ENCODE results near the gene RASA2.

The RASA2 gene

DNA sequence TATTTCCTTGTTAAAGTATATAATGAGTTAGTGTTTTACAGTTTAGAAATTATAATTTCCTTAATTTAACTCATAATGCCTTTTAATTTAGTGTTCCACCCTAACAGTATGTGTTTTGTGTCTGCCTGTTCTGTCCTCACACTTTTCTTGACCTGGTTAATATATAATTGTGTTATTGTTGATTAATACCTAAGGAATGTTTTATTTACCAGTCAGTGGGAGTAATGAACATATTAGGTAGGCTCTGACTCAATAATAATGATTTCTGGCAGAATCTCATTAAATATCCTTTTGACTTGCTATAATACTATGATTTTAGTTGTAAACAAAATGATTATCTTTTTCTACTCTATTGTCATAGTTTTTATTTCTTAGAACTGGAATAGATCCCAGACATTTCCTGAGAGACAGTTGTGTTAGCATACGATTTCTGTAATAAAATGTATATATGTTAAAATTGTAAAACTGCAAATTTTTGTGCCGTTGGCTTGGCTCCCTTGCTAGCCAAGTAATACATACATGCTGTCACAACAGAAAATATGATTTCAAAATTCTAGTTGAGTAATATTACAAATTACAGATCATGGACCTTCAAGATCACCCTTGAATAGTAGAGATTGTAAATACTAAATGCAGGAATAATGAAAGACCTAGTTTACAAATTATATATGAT lies 51.9 kb downstream of the RASA2 start:
- no peak for DNase-seq

DNA sequence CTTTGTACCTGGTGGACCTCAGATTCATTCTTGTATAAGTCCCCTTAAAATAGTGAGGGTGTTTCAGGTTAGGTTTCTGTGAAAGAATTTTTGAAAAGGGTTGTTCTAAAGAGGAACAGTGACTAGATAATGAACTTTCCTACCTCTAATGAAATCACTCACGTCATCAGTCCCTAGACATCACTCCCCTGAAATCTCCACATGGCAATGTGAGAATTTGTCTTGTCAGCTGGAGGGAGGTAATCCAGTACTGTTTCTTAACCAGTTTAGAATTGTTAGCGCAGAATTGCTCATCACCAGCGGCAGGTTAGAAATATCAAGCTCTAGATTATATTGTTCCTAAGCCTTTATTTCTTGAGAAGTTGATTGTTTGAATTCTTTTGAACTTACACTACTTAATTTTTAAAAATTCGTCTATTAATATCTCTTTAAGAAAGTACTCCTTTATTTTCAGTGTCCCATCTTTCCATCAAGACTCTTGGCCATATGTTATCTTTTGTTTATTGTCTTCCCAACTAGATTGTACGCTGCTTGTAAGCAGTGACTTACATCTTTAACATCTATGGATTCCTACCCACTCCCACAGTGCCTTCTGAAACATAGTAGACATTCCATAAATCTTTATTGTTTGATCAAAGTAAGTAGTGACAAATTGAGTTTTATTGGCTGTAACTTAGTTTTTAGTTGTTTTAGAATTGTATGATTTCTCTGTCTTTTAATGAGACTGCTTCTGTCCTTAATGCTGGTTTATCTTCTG lies 52.8 kb downstream of the RASA2 start:
- DNase-seq: no peak

- no peak for DNase-seq
Observed at GRCh38 chr3:141540531-141540930, 53.7 kb downstream of the RASA2 start.

GRCh38 chr3:141542202-141542969 lies 55.6 kb downstream of the RASA2 start:
- DNase-seq: no peak

DNA sequence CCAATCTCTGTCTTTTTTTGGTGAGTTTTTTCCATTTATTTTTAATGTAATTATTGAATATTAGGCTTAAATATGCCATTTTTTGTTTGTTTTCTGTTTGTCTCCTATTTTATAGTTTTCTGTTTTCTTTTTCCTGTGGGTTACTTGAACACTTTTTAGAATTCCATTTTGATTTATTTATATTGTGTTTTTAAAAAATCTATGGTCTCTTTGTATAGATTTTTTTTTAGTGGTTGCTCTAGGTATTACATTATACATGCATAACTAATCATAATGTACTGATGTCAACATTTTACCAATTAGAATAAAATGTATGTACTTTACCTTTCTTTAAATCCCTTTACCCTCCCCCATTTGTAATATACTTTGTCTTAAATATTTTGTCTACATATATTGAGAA lies 56.2 kb downstream of the RASA2 start:
- DNase-seq: no peak

DNA sequence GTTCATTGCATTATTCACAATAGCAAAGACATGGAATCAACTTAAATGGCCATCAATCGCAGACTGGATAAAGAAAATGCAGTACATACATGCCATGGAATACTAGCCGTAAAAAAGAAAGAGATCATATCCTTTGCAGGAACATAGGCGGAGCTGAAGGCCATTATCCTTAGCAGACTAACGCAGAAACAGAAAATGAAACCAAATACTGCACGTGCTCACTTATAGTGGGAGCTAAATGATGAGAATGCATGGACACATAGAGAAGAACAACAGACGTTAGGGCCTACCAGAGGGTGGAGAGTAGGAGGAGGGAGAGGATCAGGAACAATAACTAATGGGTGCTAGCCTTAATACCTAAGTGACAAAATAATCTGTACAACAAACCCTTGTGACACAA lies 57.9 kb downstream of the RASA2 start:
- DNase-seq: no peak

DNA sequence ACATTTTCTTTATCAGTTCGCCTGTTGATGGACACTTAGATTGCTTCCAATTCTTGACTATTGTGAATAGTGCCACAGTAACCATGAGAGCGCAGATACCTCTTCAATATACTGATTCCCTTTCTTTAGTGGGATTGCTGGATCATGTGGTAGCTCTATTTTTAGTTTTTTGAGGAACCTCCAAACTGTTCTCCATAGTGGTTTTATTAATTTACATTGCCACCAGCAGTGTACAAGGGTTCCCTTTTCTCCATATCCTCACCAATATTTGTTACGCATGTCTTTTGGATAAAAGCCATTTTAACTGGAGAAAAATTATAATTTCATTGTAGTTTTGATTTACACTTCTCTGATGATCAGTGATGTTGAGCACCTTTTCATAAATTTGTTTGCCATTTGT lies 59.3 kb downstream of the RASA2 start:
- no peak for DNase-seq

DNA sequence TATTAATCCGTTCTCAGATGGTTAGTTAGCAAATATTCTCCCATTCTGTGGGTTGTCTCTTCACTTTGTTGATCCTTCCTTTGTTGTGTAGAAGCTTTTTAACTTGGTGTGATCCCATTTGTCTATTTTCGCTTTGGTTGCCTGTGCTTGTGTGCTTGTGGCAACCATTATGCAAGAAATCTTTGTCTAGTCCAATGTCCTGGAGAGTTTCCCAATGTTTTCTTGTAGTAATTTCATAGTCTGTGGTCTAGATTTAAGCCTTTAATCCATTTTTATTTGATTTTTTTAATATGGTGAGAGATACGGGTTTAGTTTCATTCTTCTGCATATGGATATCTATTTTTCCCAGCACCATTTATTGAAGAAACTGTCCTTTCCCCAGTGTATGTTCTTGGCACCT lies 59.8 kb downstream of the RASA2 start:
- no peak for DNase-seq

DNA sequence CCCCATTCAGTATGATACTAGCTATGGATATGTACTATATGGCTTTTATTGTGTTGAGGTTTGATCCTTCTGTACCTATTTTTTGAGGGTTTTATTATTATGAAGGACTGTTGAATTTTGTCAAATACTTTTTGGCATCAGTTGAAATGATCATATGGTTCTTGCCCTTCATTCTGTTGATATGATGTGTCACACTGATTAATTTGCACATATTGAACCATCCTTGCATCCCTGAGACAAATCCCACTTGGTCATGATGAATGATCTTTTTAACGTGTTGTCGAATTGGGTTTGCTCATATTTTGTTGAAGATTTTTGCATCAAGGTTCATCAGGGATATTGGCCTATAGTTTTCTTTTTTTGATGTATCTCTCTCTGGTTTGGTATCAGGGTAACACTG lies 61.0 kb downstream of the RASA2 start:
- DNase-seq: no peak

GRCh38 chr3:141550926-141551665 lies 64.3 kb downstream of the RASA2 start:
- DNase-seq: no peak

- DNase-seq: no peak
Observed at GRCh38 chr3:141552440-141552991, 65.7 kb downstream of the RASA2 start.

- DNase-seq: no peak
Observed at GRCh38 chr3:141553055-141553454, 66.2 kb downstream of the RASA2 start.

DNA sequence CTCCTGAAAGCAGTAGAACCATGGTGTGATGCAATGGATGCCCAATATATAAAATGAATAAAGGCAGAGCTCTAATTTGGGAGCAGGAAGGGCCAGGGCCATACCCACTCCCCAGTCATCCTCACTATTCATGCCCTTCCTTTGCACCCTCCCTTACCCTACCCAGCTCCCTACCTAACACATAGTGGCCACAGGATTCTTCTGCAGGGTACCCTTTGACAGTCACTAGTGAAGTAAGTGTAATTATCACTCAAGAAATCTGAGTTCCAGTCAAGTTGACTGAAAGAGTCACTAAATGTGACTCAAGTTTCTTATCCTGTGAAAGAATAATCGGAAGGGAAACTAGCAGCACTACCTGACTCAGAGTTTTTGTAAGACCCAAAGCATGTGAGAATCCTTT lies 69.2 kb downstream of the RASA2 start:
- no peak for DNase-seq

DNA sequence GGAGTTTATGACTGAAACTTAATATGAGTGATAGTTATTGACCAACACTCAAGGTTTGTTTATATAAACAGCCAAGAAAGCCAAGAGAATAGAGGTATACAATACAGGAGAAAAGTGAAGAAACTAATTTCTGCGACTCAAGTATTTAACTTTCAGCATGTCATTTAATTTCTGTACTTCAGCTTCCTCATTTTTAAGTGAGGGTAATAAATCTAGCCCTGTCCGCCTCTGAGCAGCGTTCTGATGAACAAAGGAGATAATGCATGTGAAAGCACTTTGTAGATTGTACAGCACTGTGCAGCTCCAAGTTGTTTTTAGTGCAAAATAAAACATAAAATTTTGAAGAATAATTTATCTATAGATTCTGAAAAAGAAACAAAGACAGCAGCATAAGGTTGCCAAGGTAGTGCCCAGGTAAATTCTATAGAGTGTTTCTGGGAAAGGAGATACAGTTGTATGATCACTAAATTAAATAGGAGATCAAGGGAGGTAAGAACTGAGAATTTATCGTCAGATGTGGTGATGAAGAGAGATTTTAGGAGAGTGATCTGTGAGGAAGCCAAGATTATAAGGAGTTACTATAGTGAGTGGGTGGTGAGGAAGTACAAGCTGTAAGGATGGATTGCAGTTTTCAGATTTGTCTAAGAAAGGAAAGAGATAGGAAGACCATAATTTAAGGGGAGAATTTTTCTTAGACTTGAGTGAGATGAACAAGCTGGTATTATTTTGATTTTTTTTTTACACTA lies 71.3 kb downstream of the RASA2 start:
- DNase-seq: no peak

DNA sequence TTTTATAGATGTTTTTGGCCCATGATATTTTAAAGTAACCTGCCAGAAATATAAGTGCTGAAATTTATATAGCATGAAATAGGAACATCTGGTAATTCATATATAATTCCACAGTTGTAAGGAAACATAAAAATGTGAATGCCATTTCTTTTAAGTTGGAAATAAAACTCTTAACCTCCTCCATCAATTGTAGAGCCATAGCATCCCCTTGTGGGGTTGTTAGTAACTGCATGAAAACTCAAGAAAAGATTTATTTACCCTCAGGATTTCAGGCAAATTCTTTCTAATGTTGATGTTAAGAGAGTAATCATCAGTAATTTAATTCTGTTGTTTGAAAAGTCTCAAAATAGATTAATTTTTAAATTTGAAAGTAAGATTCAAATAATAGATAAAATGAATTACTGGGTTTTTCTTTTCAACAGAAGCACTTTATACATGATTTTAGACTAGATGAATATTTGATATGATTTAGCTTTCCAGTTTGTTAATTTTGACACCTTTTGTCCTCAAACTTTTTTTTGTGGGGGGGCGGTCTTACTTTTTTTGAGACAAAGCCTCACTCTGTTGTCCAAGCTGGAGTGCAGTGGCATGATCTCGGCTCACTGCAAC lies 74.7 kb downstream of the RASA2 start:
- DNase-seq: peak; percentile 39 to 63

DNA sequence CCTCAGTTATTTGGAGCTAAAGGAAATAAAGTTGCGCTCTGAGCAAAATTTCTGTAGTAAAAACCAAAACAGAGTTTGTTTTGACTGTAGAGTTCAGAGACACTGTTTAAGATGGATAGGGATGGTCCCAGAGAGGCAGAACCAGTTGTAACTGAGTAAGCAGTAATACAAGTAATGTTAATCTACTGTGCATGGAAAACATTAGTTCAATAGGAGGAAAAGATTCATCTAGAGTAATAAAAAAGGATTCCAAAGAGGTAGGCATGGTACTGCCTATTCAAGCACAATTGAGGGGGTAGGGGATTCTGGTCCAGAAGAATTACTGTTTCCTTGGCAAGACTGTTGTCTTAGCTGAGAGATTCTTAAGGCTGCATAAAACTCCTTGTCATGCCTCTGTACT lies 77.4 kb downstream of the RASA2 start:
- no peak for DNase-seq

- DNase-seq: no peak
Observed at GRCh38 chr3:141570068-141570467, 83.2 kb downstream of the RASA2 start.

DNA sequence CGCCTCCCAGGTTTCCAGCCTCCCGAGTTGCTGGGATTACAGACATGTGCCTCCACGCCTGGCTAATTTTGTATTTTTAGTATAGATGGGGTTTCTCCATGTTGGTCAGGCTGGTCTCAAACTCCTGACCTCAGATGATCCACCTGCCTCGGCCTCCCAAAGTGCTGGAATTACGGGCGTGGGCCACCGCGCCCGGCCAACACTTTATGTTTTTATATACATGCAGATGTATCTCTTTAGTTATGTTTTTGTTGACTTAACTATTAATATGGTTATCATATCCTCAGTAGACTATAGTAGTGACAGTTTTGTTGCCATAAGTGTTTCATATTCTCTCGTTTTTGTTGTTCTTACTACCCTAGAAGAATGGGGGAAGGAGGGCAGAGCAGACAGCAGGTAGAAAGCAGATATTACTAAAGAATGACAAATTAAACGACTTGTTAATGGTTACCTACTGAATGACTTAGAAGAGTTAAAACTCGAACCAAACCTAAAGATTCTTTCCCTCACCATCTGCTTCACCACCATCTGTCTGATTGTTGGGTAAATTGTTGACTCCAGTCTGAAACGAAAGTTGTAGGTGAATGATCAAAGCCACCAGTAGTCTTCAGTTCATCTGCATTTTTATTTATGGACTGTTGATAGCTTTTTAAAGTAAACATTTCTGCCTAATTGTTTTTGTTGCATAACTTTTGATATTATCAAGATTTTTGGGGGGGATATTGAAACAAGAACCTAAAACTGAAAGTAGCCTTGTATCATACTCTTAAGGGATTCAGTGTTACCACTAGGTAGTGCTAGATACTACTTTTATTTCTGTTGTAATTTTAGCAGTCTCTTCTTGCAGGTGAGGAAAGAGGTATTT lies 89.3 kb downstream of the RASA2 start:
- DNase-seq: peak in 1 of 2 experiments; percentile 4

GRCh38 chr3:141576744-141577052 lies 89.9 kb downstream of the RASA2 start:
- DNase-seq: no peak

GRCh38 chr3:141578202-141578973 lies 91.6 kb downstream of the RASA2 start:
- no peak for DNase-seq

All from NCI-H446 (cell line).